Left cardiac atrium (tissue), 4 donors: ENCODE measurements around the gene TRAF2. TPM values are rescaled to one million over a fixed set of nuclear protein-coding genes. Genes with fewer than 3 reads are reported as not detected.
A peak's percentile ranks its signal among the peaks of the same experiment; 100 is the strongest.

Experiments
- ATAC-seq, 2 donors: fragments of 200-7000 bp; cut with Tn5 transposase; one replicate each; pipeline ENCODE4 v1.9.1; 2020; ENCODE audit warnings: mild to moderate bottlenecking in 2 of 2, moderate library complexity in 2 of 2
- DNase-seq: peaks from one replicate; pipeline ENCODE4 v3.0.0-alpha.2; 2020
- intact Hi-C, 2 donors: fragments of 100-400 bp; cut with DNase I; formaldehyde crosslinking; loops; one replicate each; pipeline versions ENCODE4 v1.14.1 to v1.15.1; 2022 to 2023
- total RNA-seq, 2 donors: library from RNA; stranded (reverse); fragmentation: NEBNext Ultra II Directional; extraction: Animal tissue kit (Norgen Biotek cat#: 25700); gene quantifications; one replicate each; pipeline ENCODE4 v1.2.1, GENCODE V29; 2021
- donor health status: DM: no; HTN: yes; CAD: no.
- donor health status: DM: no; HTN: yes; CAD: no; lungs with severe emphysema.
- donor health status: DM: yes; HTN: yes; CAD: no.
- donor health status: Dilated cardiomyopathy.

TRAF2 gene
- total RNA-seq, 2 donors from 2014 or later: 8.8 to 11.8 TPM

DNA sequence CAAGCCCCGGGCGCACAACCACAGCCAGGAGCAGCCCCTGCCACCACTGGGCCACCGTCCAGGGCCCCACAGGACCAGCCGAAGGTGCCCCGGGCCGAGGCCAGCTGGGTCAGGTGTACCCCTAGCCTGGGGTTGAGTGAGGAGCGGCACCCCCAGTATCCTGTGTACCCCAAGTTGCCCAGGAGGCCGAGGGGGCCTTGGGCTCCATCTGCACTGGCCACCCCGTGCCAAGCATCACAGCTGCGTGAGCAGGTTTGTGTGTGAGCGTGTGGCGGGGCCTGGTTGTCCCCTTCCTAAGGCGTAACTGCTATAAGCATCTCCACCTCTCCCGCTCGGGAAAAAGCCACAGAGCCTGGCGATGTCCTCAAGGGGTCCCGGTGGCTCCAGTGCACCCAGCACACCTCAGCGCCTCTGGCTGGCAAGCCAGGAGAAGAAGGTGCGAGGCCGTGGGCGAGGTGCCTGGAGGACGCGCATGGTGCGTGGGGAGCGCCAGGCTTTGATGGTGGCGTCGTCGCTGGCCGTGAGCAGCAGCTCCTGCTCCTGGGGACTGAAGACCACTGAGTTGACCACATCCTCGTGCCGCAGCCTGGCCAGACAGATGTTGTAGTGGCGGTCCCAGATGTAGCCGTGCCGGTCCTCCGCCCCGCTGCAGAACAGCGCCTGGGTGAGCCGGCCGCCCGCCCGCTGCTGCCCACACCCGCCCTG lies 54.4 kb downstream of the TRAF2 start:
- intact Hi-C loops: loop anchor here in 1 of 2 donors (2.0 to 10.0 kb wide), 2 partner anchors 54 to 92 kb away; partner anchors contain the start of genes CLIC3, PAXX and PHPT1
- ATAC-seq (no peak), DNase-seq (peak; percentile 21)

DNA sequence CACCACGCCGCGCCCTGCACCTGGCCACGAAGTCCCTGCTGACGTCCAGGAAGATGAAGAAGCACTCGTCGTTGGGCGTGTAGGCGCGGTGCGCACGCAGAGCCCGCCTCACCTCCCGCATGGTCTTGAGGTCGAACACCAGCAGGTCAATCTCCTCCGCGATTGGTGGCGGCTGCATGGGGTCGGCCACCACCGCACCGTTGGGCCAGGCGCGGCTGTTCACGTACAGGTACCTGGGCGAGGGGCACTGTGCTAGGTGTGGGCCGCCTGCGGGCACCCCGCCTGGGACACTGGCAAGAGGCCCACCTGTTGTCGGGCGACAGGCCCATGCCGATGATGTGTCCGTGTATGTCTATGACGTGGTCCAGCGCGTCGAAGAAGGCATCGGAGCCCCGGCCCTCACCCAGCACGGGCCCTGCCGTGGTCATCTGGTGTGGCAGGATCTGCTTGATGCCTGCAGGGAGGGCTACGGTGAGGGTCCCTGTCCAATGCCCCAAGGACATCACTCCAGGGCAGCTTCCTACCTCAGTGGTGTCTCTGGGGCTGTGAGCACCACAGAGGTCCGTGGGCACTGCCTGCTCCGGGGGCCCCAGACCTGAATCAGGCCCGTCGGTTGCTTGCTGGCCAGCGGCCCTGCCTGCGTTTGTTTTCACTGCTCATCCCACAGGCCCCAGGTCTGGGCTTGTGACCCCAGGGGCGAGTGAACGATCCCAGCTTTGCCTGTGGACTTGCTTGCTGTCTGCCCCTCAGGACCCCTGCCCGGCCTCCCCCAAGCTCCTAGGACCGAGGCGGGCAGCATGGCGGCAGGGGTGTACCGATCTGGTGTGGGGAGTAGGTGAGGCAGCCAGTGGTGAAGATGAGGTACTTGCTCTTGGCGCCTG lies 55.2 kb downstream of the TRAF2 start:
- ATAC-seq (no peak), DNase-seq (peak; percentile 27)
- intact Hi-C loops: loop anchor here in 1 of 2 donors (2.0 to 10.0 kb wide), 2 partner anchors 53 to 93 kb away; partner anchors contain the start of genes CLIC3, PAXX and PHPT1

DNA sequence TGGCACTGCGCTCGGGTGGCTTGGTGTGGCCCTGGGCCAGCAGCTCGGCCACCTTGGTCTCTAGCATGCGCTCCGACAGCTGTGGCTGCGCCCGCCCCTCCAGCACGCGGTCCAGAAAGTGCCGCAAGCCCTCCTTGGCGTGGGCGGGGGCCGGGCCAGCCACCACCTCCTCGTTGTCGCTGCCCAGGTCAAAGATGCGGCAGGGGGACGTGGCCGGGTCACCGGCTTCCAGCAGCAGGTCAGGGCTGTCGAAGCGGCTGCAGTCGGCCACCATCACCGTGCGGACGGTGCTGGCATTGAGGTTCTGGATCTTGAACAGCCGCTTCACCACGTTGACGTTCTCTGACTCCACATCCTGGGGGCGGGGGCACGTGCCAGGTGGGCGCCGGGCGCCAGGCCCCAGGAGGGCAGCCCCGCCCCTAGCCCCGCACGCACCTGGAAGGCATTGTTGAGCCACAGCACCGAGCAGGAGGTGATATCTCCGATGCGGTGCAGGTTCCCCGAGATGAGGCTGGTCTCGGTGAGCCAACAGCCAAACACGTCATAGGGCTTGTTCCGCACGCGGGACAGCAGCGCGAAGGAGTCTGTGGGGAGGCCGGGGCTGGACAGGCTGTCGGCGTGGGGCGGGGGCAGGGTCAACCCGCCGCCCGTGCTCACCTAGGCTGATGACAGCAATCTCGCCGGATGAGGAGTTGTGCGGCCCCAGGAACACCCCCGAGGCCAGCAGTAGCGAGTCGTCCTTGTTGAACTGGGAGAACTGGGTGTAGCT lies 56.0 kb downstream of the TRAF2 start:
- ATAC-seq (no peak), DNase-seq (no peak)
- intact Hi-C loops: loop anchor here in 1 of 2 donors (10.0 kb wide), 1 partner anchor 53 kb away; the partner anchor contains the start of genes CLIC3 and PAXX

DNA sequence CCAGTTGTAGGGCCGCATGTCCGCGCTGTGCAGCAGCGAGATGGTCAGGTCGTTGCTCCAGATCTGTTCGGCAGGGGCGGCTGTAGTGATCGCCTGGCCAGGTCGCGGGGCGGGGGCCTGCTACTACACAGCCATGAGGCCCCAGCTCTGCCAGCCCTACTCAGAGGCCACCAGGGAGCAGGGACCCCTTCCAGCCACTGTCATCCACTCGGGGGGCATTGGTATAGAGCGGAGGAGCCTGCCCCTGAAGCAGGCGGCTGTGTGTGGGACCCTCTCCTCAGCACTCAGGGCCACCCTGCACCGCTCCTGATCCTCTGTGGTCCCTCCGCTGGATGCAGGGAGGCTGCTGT lies 56.5 kb downstream of the TRAF2 start:
- intact Hi-C loops: loop anchor here in 1 of 2 donors (10.0 kb wide), 1 partner anchor 52 kb away; the partner anchor contains the start of genes CLIC3 and PAXX
- ATAC-seq (no peak), DNase-seq (no peak)

DNA sequence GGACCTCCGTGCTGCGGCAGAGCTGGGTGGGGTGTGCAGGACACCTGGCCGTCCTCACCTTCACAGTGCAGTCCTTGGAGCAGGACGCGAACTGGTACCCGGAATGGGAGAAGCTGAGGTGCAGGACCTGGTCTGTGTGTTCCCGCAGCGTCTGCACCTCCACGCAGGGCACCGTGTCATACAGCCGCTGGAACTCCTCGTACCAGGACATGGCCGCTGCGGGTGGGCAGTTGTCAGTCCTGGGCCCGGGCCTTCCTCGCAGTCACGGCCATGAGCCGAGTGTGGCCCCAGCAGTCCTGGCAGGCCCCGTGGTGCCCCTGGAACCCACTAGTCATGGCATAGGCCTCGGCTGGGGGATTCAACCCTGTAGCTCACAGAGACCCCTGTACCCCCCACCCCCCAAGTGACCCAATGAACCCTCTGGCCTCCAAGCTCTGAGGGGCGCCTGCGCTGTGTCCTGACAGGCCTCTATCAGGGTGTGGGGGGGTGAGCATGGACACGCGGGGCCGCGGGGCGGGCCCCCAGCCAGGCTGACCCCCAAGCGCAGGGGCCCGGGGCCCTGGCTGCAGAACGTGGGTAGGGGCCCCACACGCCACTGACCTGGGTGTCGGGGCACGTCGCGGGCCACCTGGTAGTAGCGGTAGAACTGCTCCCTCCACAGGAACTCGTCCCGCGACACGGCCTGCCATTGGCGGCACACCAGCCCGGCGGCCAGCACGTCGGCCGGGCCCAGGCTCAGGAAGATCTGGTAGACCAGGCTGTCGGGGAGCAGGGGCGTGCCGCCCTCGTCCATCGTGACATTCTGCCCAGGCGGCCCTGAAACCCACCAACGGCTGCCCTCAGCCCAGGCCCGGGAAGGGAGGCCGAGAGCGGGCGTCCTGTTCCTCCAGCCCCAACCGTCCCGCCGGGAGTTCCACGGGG lies 57.2 kb downstream of the TRAF2 start:
- no peak for DNase-seq
- peak; percentile 0 to 1 for ATAC-seq
- intact Hi-C loops: loop anchor here in 1 of 2 donors (10.0 kb wide), 1 partner anchor 51 kb away; the partner anchor contains the start of genes CLIC3 and PAXX

DNA sequence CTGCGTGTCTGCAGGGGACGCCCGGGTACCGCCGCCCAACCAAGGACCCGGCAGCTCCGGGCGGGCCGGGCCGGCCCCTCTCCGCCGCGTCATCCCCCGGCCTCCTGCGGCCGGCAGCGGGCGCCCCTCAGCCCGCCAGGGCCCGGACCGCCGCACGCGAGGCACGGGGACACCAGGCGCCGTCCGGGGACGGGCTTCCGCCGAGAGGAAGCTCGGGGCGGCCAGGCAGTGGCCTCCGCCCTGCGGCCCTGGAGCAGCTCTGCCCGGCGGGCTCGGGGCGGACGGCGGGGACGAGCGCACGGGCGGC lies 57.8 kb downstream of the TRAF2 start:
- DNase-seq (peak; percentile 68), ATAC-seq (peak; percentile 22 to 44)
- intact Hi-C loops: loop anchor here in 1 of 2 donors (10.0 kb wide), 1 partner anchor 51 kb away; the partner anchor contains the start of genes CLIC3 and PAXX

DNA sequence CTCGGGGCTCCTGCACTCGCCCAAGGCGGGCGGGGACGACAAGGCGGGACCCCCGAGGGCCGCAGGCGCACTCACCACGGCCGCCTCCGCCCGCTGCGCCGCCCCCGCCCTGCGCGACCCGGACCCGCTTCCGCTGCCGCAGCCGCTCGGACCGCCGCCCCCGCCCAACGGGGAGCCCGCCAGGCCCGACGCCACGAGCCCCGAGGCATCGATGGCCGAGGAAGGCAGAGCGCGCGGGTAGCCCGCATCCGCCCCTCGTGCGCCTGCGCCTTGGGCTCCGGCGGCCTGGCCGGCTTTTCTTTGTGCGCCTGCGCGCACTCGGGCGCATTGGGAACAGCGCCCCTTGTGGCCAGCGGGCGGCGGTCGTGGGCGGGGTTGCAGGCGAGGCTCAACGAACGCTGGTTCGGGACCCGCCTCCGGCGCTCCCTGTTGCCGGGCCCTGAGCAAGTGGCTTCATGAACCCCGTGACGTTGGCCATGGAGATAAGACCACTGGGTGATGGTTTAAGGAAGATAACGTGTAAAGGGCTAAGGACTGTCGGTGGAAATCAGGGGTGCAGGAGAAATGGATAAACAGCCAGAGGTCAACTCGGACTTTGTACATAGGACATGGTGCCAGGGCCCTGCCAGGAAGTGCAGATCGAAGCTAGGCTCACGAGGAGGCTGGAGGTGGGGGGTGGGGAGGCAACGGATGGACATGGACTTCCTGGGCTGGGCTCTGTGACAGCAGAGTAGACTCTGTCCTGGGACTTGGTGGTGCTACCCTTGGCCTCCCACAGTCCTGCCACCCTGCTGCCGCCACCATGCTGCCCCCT lies 58.4 kb downstream of the TRAF2 start, which contains the start of the genes C8G and FBXW5:
Gene C8G (plus strand): TSS at position 725 of the 814 bp plus-strand sequence. CDS start 78 bp downstream, at position 803.
Gene FBXW5 (minus strand): TSS at position 220 of the 814 bp plus-strand sequence. CDS start 655 bp downstream, outside the sequence.
- DNase-seq (peak; percentile 96), ATAC-seq (peak; percentile 74 to 75)
- intact Hi-C loops: loop anchor here (5.0 to 10.0 kb wide), 2 partner anchors 50 to 88 kb away; partner anchors contain the start of genes CLIC3 (in 1 of the 2), FUT7 (in 1 of the 2) and PAXX (in 1 of the 2)

DNA sequence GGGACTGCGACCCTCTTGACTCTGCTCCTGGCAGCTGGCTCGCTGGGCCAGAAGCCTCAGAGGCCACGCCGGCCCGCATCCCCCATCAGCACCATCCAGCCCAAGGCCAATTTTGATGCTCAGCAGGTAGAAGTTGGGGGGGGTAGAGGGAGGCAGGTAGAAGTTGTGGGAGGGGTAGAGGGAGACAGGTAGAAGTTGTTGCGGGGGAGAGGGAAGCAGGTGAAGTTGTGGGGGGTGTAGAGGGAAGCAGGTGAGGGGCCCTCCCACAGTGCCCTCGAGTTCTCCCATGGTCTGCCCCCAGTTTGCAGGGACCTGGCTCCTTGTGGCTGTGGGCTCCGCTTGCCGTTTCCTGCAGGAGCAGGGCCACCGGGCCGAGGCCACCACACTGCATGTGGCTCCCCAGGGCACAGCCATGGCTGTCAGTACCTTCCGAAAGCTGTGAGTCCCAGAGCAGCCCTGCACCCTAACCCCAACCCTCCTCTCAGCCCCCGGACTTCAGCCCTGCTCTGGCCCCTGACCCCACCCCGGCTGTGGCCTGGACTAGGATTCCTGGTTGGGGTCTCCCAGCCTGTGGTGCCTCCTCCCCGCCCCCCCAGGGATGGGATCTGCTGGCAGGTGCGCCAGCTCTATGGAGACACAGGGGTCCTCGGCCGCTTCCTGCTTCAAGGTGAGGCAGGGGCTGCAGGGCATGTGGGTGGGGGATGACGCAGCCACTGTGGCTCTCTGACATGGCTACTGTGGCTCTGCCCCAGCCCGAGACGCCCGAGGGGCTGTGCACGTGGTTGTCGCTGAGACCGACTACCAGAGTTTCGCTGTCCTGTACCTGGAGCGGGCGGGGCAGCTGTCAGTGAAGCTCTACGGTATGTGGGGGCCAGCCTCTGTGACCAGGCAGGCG lies 59.3 kb downstream of the TRAF2 start:
- no peak for ATAC-seq
- intact Hi-C loops: loop anchor here (5.0 to 10.0 kb wide), 2 partner anchors 49 to 87 kb away; partner anchors contain the start of genes CLIC3 (in 1 of the 2), FUT7 (in 1 of the 2) and PAXX (in 1 of the 2)

DNA sequence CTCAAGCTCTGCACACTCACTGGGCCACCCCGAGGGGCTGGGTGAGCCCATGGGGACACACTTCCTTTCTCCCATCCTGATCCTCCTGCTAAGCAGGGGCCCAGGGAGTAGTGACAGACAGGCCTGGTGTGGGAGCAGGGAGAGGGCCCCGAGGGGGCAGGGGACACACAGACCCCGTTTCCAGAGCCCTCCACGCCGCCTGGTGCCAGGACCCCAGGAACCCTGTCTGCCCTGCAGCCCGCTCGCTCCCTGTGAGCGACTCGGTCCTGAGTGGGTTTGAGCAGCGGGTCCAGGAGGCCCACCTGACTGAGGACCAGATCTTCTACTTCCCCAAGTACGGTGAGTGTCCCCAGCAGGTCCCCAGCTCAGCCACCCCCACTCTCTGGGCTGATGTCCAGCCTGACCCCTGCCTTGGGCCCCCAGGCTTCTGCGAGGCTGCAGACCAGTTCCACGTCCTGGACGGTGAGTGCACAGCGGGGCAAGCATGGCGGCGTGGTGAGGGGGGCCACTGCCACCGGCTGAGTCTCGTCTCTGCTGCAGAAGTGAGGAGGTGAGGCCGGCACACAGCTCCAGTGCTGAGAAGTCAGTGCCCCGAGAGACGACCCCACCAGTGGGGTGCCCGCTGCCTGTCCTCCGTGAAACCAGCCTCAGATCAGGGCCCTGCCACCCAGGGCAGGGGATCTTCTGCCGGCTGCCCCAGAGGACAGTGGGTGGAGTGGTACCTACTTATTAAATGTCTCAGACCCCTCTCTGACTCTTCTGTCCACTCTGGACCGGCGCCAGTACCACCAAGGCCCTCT lies 60.1 kb downstream of the TRAF2 start:
- no peak for ATAC-seq
- intact Hi-C loops: loop anchor here (5.0 to 10.0 kb wide), 2 partner anchors 48 to 86 kb away; partner anchors contain the start of genes CLIC3 (in 1 of the 2), FUT7 (in 1 of the 2) and PAXX (in 1 of the 2)
- peak; percentile 40 for DNase-seq

More for the DNA sequence above, 59.3 kb downstream of the TRAF2 start:
- DNase-seq: peak; percentile 29

DNA sequence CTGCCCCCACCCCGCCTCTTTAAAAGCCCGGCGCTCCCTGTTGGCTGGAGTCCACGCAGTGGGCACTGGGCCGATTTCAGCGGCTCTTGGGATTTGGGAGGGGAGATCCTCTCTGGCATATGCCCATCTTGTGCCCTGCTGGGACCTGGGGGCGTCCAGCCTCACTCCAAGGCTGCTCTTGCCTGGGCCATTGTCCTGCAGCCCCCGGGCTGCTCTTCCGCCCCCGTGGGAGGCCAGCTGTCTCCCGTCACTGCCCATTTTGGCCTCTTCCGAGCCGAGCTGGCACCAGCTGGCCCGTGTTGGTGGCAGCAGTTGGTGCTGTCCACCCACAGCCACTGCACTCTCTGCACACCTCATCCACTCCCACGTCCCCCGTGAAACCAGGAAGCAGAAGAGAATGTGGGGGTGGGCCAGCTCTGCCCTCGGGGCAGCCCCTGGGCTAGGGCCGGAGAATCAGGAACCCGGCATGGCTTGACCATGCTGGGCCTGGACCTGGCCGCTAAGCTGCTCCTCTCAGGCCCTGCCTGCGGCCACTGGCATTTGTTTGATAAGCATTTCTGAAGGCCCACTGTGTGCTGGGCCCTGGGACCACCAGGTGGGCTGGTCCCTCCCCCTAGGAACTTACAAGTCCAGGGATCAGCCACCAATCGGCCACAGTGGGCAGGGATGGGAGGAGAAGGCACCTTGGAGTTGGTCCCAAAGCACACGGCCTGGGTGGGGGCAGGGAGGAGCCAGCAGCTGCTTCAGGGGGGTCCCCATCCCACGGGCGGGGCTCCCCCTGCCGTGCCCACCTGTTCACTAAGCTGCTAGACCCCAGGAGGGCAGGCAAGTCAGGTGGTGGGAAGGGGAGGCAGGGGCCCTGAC lies 60.9 kb downstream of the TRAF2 start:
- intact Hi-C loops: loop anchor here (5.0 to 10.0 kb wide), 2 partner anchors 48 to 85 kb away; partner anchors contain the start of genes CLIC3 (in 1 of the 2), FUT7 (in 1 of the 2) and PAXX (in 1 of the 2)
- no peak for ATAC-seq

DNA sequence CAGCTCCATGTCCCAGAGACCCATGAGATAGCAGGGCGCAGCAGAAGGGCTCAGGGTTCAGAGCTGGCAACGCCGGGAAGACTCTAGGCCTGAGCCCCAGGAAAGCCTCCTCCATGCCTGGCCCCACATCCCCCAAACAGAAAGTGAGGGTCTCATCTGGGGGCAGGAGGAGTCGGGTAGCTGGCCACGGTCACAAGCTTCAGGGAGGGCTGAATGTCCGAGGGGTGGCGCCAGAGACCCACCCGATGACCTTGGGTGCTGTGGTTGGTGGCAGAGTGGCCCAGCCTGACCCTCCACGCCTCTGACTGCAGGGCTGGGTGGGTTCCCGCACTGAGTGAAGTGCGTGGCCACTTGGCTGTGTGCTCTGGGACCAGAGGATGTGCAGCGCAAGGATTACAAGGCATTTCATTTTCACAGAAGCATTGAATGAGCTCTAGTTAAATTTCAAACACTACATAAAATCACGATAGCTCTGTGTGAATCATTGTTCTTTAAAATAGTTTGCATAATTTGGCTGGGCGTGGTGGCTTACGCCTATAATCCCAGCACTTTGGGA lies 61.7 kb downstream of the TRAF2 start:
- intact Hi-C loops: loop anchor here (2.0 to 10.0 kb wide), 3 partner anchors 47 to 87 kb away; partner anchors contain the start of genes CLIC3 (in 1 of the 2), FUT7 (in 1 of the 2) and PAXX (in 1 of the 2)
- DNase-seq: peak; percentile 72
- ATAC-seq: no peak

More for the DNA sequence above, 60.9 kb downstream of the TRAF2 start:
- DNase-seq: peak; percentile 37

DNA sequence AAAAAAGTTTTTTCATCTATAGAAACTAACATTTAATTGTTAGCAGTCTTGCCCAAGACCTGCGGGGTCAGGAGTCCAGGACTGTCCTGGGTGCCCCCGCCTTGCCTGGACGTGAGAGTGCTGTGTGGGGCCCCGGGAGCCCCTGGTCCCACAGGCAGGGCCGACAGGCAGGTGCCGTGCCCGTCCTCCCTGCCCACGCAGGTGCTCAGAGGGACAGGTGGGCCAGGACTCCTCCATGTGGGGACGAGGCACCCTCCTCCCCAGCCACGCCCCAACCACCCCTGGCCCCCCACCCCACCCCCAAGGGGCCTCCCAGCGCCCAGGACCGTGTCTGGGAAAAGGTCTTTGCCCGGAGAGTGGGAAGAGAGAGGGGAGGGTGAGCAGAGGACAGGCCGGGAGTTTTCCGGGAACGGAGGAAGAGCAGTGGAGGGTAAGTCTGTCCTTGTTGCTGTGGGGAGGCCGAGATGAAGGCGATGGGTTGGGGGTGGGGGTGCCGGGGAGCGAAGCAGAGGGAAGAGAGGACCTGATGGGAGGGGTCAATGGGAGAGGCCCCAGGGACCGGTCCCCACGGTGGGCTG lies 63.0 kb downstream of the TRAF2 start:
- ATAC-seq (peak in 1 of 2 donors; percentile 1), DNase-seq (no peak)
- intact Hi-C loops: loop anchor here (2.0 to 10.0 kb wide), 3 partner anchors 45 to 85 kb away; partner anchors contain the start of genes CLIC3 (in 1 of the 2), FUT7 (in 1 of the 2) and PAXX (in 1 of the 2)
